ENCODE results near the gene CCDC167.

- TF ChIP-seq, protein P1, sequence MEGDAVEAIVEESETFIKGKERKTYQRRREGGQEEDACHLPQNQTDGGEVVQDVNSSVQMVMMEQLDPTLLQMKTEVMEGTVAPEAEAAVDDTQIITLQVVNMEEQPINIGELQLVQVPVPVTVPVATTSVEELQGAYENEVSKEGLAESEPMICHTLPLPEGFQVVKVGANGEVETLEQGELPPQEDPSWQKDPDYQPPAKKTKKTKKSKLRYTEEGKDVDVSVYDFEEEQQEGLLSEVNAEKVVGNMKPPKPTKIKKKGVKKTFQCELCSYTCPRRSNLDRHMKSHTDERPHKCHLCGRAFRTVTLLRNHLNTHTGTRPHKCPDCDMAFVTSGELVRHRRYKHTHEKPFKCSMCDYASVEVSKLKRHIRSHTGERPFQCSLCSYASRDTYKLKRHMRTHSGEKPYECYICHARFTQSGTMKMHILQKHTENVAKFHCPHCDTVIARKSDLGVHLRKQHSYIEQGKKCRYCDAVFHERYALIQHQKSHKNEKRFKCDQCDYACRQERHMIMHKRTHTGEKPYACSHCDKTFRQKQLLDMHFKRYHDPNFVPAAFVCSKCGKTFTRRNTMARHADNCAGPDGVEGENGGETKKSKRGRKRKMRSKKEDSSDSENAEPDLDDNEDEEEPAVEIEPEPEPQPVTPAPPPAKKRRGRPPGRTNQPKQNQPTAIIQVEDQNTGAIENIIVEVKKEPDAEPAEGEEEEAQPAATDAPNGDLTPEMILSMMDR (IDR thresholded peaks at IDR 0.05): no peak
- no peak for TF ChIP-seq POLR2A (IDR thresholded peaks at IDR 0.05)
Observed at GRCh38 chr6:37491171-37491829, 8.4 kb downstream of the CCDC167 start.
